HCT116 (cell line): ENCODE measurements around the gene SPTBN1.

ENCODE experiments used
- CTCF ChIP-seq, 3 experiments: fragments of 200-600 bp in 1 of 3; sonication (generic) in 1 of 3; IDR thresholded peaks in 2 of 3; conservative IDR thresholded peaks in 1 of 3; 2 replicates each; pipeline ENCODE4 v1.5.1; 2012 to 2017; ENCODE audit warnings: low read depth in 2 of 3, low read length in 2 of 3, antibody characterized with exemption in 1 of 3, borderline replicate concordance in 1 of 3, control low read depth in 1 of 3, mild to moderate bottlenecking in 1 of 3, mixed read lengths in 1 of 3, mixed run types in 1 of 3, moderate library complexity in 1 of 3; ENCODE audit not compliant: insufficient read depth in 1 of 3
- ELF1 ChIP-seq: IDR thresholded peaks from 2 replicates; pipeline ENCODE4 v1.6.1; 2012; ENCODE audit warnings: low read depth, borderline replicate concordance
- EZH2 ChIP-seq: fragments of 200-600 bp; sonication (generic); IDR thresholded peaks from 2 replicates; pipeline ENCODE4 v1.6.1; 2017; ENCODE audit warnings: antibody characterized with exemption, mixed run types
- MAX ChIP-seq: IDR thresholded peaks from 2 replicates; pipeline ENCODE4 v1.6.1; 2012
- POLR2A ChIP-seq: IDR thresholded peaks from 2 replicates; pipeline ENCODE4 v1.7.0; 2011; ENCODE audit warnings: borderline replicate concordance; ENCODE audit not compliant: insufficient read depth, insufficient read length; ENCODE audit errors: extremely low read depth
- SP1 ChIP-seq: IDR thresholded peaks from 2 replicates; pipeline ENCODE4 v1.6.1; 2012; ENCODE audit warnings: low read depth

- TF ChIP-seq POLR2A = no peak
- no peak for TF ChIP-seq CTCF (IDR thresholded peaks at IDR 0.05 in 2 of 3, conservative IDR thresholded peaks at IDR 0.05 in 1 of 3; ENCODE audit: borderline replicate concordance in 1 of 3, insufficient read depth in 1 of 3, low read depth in 2 of 3, low read length in 2 of 3)
- TF ChIP-seq SP1 = no peak
- no peak for TF ChIP-seq EZH2
- TF ChIP-seq ELF1 = no peak
- TF ChIP-seq MAX = no peak
Observed at GRCh38 chr2:54641988-54642387, 185.9 kb downstream of the SPTBN1 start.
